Activated CD4-positive, alpha-beta T cell treated with anti-CD3 and anti-CD28 coated beads, Interleukin-2, Interleukin-4, amounts not matched to agents 100 ng/mL and 50 ng/mL, durations not matched to agents 16 hours and 8 hours (primary cell): ENCODE results near the gene SNRPA.
"Not testable (repeated sequence)": the region's sequence is repeated elsewhere in the genome, so short reads cannot be mapped to it uniquely, and the experiment has no call there.

Source experiments
- DNase-seq: peaks from one replicate; pipeline ENCODE4 v3.0.0-alpha.2; 2020; ENCODE audit warnings: low spot score

The SNRPA gene

DNA sequence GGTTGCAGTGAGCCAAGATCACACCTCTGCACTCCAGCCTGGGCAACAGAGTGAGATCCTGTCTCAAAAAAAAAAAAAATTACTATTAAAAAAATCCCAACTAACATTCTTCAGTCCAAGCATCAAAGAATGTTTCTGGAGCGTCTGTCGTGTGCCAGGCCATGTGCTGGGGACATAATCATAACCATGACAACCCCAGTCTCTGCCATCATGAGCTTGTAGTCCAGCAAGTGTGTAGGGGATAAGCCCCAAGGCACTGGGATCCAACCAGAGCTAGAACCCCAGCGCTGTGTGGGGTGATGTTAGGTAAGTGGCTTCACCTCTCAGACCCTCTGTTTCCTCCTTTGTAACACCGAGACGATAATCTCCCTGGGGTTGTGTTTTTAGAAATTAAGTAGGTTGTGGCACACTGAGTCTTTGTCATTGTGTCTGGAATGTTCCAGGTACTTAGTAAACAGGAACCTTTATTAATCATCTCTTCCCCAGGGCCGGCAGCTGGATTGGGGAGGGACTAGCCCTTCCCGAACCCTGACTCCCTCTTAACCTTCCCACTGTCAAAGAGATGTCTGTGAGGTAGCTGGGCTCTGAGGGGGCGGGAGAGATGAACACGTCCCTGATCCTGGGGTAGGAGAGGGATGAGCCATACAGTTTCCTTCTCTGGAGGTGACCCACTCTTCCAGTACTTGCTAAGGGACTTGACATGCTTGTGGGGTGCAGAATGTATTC lies 28.9 kb upstream of the SNRPA start:
- no peak for DNase-seq

DNA sequence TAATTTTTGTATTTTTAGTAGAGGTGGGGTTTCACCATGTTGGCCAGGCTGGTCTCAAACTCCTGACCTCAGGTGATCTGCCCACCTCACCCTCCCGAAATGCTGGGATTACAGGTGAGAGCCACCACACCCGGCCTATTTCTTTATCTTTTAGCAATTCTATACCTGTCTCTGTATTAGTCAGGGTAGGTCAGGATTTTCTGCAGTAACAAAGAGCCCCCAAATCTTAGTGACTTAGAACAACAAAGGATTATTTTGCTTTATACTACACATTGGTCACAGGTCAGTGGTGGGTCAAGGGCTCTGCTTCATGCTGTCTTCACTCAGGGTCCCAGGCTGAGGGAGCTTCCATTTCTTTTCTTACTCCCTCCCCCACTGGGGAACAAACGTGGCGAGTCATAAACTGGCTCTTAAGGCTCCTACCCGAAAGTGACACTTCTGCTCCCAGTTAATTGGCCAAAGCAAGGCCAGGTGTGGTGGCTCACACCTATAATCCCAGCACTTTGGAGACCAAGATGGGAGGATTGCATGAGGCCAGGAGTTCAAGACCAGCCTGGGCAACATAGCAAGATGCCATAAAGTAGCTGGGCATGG lies 27.2 kb upstream of the SNRPA start:
- no peak for DNase-seq

DNA sequence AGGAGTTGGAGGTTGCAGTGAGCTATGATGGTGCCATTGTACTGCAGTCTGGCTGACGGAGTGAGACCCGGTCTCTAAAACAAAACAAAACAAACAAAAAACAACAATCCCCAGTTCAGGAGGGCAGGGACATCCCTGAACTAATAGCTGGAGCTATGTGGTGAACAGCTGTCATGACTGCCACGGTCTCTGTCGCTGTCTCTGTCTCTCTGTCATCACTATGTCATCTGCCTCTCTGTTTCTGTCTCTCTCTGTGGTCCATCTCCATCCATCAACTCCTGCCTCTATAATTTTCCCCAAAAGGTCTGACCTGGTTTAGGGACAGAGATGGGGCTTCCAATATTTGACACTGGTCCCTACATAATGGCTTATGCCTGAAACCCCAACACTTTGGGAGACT lies 26.7 kb upstream of the SNRPA start:
- DNase-seq = no peak

DNA sequence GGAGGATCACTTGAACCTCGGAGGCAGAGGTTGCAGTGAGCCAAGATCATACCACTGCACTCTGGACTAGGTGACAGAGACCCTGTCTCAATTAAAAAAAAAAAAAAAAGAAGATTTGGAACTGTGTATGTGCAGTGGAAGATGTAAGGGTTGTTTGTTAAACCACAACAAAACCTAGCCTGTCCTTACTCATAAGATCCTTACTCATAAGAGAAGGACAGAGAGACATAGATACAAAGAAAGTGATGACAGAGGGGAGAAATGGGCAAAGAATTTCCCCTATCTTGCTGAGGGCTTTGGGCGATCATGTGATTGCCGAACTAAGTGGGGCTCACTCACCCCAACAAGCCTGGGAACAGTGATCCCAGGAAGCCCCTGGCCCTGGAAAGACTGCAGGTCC lies 26.1 kb upstream of the SNRPA start:
- DNase-seq = peak; percentile 46

DNA sequence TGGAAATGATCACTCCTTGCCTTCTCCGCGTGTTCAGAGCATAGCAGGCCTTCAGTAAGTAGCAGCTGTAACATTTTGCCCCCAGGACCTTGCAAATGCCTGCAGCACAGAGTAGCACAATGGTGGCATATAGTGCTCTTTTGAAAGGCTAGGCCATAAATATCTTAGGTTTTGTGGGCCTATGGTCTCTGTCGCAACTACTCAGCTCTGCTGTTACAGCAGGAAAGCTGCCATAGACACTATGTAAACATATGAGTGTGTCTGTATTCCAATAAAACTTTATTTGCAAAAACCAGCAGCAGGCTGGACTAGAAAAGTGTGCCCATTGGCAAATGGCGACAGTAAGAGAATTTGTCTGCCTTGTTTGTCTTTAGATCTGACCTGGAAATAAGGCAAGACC lies 24.7 kb upstream of the SNRPA start:
- no peak for DNase-seq

DNA sequence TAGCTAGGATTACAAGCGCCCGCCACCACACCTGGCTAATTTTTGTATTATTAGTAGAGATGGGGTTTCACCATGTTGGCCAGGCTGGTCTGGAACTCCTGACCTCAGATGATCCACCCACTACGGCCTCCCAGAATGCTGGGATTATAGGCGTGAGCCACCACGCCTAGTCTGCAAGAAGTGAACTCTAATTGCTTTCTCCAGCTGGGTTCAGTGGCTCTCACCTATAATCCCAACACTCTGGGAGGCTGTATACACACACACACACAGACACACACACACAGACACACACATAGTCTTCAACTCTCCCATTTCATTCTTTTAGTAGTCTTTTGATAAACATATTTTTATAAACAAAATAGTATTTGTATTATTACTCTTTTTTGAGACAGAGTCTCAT lies 20.9 kb upstream of the SNRPA start:
- DNase-seq = not testable (repeated sequence)

DNA sequence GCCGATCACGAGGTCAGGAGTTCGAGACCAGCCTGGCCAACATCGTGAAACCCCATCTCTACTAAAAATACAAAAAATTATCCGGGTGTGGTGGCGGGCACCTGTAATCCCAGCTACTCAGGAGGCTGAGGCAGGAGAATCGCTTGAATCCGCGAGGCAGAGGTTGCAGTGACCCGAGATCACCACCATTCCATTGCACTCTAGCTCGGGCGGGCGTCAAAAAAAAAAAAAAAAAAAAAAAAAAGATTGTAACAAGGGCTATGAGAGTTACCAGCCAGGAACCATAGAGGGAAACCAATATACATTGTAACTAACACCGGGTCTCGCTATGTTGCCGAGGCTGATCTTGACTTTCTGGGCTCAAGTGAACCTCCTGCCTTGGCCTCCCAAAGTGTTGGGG lies 18.7 kb upstream of the SNRPA start:
- DNase-seq = not testable (repeated sequence)

DNA sequence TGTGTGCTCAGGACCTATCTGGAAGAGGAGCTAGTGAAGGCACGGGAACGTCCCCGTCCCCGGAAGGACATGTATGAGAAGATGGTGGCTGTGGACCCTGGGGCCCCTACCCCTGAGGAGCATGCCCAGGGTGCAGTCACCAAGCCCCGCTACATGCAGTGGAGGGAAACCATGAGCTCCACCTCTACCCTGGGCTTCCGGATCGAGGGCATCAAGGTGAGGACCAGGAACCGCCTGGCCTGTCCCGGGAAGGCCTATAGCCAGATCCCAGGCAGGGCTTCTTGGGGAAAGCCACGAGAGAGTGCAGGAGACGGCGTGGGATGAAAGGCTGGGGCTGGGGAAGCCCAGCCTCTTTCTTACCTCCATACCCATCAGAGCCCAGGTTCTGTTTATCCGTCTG lies 17.9 kb upstream of the SNRPA start:
- DNase-seq = no peak

DNA sequence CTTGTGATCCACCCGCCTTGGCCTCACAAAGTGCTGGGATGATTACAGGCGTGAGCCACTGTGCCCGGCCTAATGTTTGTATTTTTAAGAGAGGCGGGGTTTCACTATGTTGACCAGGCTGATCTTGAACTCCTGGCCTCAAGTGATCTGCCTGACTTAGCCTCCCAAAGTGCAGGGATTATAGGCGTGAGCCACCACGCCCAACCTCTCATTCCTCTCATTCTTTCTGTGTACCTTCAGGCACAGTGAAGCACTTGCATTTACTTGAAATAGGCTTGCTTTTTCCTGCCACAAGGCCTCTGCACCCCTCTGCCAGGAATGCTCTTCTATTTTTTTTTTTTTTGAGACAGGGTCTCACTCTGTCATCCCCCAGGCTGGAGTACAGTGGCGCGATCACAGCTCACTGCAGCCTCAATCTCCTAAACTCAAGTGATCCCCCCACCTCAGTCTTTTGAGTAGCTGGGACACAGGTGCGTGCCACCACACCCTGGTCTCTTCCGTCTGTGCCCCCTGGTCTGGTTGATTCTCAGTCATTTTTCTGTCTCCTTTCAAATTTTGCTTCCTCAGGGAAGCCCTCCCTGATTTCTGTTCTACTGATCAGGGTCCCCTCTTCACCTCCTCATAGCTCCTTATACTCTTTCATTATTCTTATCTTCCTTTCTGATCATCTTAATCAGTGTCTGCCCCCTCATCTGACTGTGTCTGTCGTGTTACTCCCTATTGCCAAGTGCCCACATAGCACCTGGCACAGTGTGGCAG lies 15.8 kb upstream of the SNRPA start:
- DNase-seq = no peak

DNA sequence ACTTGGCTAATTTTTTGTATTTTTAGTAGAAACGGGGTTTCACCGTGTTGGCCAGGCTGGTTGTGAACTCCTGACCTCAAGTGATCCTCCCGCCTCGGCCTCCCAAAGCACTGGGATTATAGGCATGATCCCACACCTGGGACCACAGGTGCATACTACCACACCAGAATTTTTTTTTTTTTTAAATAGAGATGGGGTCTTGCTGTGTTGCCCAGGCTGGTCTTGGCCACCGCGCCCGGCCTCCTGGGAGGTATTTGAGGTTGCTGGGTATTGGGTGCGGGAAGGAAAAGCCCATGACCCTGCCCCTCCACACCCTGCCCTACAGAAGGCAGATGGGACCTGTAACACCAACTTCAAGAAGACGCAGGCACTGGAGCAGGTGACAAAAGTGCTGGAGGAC lies 14.3 kb upstream of the SNRPA start:
- DNase-seq = no peak

DNA sequence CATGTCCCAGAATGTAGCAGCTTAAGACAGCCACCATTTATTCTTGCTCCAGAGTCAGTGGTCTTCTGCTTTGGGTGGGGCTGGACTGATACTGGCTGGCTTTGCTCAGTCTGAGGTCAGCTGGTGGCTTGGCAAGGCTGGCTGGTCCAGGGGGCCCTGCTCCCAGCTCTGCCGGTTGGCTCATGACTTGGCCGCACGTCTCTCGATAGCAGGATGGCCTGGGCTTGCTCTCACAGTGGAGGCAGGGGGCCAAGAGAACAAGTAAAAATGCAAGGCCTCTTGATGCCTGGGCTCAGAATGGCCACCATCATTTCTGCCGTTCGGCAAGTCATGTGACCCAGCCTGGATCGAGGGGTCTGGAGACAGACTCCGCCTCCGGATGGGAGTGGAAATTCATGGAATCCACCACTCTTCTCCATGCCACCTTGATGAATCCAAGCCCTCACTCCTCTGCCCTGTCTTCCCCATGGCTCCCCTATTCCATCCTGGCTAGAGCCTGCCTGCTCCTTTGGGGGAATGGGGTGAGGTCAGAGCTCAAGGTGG lies 13.8 kb upstream of the SNRPA start:
- no peak for DNase-seq

DNA sequence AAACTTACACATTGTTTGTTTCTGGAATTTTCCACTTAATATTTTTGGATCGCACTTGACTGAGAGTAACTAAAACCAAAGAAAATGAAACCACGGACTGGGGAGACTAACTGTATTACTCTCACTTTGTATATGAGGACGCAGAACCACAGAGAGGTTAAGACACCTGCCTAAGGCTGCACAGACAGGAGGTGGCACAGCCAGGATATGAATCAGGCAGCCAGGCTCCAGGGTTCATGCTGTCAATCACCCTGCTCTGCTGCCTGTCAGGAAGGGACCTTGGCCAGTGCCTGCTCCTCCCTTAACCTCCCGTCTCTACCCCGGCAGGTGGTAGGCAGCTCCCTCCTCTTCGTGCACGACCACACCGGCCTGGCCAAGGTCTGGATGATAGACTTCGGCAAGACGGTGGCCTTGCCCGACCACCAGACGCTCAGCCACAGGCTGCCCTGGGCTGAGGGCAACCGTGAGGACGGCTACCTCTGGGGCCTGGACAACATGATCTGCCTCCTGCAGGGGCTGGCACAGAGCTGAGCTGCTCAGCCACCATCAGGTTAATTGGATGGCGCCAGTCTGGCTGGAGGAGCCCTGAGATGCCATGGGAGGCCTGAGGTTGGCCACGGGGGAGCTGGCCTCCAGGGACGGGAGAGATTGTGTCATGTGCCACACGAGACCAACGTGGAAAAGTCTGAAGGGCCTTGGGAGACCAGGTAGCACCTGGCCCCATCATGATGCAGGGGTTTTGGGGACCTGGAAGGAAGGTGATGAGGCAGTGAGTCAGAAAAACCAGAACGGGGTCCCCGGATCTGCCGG lies 11.8 kb upstream of the SNRPA start:
- no peak for DNase-seq

DNA sequence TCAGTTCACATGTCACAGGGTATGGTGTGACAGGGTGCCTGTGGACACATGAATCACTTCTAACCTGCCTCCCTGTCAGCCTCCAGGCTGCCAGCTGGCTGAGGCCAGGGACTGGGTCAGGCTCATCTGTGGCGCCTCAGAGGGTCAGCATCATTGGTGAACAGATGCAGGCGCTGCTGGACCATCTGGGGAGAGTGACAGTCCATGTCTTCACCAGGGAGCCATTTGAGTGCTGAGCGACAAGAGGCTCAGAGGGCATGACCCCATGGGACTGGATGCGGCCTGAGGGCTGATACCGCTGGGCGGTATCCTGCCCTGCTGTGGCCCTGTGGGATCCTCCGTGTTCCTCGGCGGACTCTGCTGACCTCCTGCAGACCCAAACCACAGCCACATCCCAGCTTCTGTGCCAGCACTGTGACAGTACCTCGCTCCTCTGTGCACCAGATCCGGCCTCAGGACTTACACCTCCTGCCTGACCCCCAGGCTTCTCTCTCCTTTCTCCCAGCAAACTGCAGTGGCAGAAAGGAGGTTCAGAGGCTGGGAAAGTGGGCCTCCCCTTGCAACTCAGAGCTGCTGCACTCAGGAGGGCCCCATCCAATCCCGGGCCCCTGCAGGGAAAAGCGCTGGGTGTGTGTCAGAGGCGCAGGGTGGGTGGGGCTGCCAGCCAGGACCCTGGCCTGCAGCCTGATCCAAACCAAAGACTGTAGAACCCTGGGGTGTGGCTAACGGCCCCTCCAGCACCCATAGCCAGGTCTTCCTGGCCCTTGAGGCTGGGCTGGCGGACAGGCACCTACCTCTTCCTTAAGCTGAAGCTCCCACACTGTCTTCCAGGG lies 10.9 kb upstream of the SNRPA start:
- no peak for DNase-seq

DNA sequence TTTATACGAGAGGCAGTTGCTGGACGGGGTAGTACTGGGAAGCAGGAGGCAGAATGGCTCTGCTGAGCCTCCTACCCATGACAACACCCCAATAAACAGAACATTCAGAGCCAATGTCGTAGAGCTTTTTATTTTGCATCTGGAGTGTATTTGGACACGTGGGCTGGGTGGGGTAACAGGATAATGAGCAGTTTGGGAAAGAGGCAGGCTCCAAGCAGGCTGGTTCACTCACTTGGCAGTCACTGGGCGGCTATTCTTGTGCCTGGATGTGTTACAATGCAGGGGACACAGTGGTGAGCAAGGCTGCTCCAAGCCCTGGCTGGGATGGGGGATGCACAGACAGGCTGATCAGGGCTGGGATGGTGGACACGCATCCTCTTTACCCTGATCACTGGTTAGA lies 10.3 kb upstream of the SNRPA start:
- no peak for DNase-seq

DNA sequence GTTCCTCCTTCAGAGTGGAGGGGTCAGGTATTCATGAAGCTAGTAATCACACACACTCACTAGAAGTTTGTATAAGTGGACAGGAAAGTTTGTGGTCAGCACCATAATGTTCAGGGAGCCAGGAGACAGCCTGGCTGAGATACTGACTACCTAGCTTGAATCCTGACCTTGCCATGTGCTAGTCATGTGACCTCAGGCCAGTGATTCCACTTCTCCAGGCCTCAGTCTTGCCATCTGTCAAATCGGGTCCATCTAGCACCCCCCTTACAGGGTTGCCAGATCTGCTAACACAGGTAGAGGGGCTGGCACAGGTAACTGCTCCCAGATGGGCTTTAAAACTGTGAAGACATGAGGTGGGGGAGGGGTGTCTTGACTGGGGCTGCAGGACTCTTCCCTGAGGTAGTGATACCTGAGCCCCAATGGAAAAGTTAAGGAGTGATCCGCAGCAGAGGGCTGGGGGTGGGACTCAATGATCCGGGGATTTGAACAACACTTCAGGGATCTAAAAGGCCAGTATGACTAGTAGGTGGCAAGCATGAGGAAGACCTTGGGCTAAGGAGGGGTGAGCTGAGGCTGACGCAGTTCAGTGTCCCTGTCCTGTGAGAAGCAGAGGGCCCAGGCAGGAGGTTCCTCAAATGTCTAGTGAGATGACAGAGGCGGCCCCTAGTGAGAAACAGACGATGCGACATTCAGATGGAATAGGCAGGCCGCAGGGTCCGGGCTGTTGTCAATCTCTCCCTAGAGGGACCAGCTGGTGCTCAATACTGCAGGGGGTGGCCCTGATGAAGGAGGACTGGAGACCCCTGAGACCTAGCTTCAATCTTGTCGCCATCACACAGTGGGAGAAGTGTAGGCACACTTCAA lies 9.2 kb upstream of the SNRPA start:
- DNase-seq = no peak

DNA sequence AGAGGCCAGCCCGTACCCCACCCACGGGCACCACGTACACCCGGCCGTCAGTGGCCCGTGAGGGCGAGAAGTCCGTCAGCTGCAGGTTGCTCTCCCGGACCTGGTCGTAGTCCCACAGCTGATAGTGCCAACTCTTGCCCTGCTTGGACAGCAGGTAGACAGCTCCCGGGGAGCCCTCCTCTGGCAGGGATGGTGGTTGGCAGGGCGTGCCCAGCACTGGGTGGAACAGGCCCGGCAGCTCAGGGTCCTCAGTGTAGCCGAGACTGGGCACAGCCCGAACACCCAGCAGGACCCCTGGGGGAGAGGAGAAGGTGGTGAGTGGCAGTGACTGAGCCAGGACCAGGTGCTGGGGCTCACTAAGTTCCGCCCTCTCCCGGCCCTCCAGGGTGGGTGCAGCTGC lies 8.5 kb upstream of the SNRPA start:
- DNase-seq = no peak

DNA sequence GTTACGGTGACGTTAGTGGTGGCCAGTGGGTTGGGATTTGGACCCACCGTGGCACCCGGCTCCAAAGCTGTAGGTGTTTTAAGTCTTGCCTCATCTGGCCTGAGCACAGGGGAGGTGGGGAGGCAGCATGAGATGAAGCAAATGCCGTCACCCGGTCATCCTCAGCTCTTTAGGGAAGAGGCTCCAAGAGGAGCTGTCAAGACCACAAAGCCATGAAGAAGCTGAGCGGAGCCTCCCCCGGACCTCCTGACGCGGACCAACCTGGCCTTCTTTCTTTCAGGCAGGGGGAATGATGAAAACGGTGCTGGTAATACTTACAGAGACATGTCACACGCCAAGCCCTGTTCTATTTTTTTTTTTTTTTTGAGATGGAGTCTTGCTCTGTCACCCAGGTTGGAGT lies 8.1 kb upstream of the SNRPA start:
- DNase-seq = no peak

DNA sequence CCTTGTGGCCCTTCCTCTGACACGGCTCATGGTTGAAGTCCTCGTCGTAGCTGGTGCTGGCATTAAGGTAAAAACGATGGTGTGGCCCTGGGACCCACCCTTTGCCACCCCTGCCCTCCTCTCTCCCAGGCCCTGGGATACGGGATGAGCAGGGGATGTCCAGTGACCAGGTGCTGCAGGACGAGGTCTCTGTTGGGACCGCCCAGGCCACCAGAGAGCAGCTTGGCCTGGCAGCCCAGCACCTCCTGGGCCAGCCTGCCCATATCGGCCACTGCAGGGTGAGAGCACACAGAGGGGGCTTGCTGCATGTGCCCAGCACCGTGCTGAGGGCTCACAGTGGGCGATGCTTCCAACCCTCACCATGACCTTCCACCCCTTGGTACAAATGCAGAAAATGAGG lies 7.1 kb upstream of the SNRPA start:
- no peak for DNase-seq

DNA sequence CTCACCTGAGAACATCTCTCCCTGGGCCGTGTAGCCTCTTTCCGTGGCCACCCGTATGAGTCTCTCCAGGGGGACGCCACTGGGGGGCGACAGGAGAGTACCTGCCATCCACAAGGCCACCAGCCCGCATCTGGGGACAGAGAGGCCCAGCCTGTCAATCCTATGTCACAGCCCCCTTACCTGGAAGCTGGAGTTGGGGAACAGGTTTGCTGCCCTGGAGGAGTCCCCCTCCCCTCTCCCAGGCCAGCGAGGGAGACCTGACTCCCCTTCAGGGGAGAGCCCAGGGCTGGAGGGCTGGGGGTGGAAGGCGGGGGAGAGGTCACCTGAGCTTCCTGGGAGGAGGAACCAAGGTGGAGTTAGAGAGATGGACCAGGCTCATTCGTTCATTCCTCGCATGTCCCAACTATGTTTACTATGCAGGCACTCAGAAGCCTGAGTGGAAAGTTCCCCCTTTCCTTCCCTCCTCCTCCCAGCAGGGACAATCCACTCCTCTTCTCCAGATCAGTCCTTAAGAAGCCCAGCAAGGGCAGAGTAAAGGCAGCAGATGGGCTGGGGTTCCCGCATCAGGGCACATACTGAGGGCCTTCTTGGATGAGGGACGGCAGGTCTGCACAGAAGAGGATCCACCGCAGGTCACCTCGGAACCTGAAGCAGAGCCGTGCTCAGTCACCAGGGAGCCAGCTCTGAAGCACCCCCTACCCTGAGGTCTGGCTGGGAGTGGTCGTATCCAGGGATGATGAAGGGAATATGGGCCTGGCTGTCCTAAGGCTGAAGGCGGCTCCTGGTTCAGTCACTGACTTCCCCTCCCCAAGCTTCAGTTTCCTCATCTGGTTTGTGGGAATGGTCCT lies 6.2 kb upstream of the SNRPA start:
- no peak for DNase-seq

DNA sequence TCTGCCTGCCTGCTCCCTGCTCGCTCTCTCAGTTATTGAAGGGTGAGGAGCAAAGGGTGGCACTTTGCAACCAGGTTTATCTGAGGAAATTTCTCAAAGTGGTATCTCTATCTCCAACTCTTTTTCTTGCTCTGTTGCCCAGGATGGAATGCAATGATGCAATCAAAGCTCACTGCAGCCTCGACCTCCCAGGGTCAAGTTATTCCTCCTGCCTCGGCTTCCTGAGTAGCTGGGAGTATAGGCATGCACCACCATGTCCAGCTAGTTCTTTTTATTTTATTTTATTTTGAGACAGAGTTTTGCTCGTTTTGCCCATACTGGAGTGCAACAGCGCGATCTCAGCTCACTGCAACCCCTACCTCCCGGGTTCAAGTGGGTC lies 5.6 kb upstream of the SNRPA start:
- no peak for DNase-seq
